ENCODE measurements around the gene POLR3F. TPM values are rescaled to one million over a fixed set of nuclear protein-coding genes. Genes with fewer than 3 reads are reported as not detected.

POLR3F gene
- total and polyA plus RNA-seq, 2 donors: 9.6 to 12.9 TPM

DNA sequence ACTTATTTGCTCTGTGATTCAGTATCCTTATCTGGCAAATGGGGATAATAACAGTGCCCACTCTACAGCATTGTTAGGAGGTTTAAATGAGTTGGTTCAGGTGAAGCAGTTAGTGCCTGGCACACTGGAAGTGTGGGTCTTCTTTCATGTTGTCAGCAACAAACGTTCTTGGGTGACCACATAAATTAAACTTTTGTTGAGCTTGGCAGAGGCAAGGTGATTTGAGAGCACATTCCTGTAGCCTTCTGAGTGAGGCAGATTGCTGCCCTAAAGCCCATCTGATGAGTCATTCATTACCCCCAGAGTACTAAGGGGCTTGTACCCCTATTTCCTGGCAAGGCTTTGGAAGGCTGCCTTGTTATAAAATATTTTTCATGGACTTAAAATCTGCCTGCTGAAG is 66.3 kb downstream of the POLR3F start:
- Histone ChIP-seq H3K27me3 (ENCODE audit: control insufficient read depth in 2 of 2, insufficient read depth in 1 of 2, low read length in 1 of 2) (no peaks in the 10 kb centered on the region), H3K9me3 (ENCODE audit: control insufficient read depth in 2 of 2, insufficient read depth in 1 of 2, low read length in 1 of 2) (no peaks in the 10 kb centered on the region), H3K27ac (ENCODE audit: low read depth in 1 of 2, low read length in 1 of 2) (no peak overlapping the region), H3K4me3 (ENCODE audit: low read length in 2 of 2) (no peak overlapping the region), H3K36me3 (ENCODE audit: control insufficient read depth in 2 of 2, insufficient read depth in 2 of 2, low read length in 1 of 2) (peaks cover 49 to 50% of the 10 kb centered on the region in 2 donors), H3K4me1 (ENCODE audit: control insufficient read depth in 2 of 2, insufficient read depth in 2 of 2, low read length in 2 of 2) (no peaks in the 10 kb centered on the region)
- WGBS: 47% methylated on average over 1 of the region's 1 CpG
- no peak for DNase-seq (ENCODE audit: low read depth in 6 of 9, low spot score in 9 of 9)

DNA sequence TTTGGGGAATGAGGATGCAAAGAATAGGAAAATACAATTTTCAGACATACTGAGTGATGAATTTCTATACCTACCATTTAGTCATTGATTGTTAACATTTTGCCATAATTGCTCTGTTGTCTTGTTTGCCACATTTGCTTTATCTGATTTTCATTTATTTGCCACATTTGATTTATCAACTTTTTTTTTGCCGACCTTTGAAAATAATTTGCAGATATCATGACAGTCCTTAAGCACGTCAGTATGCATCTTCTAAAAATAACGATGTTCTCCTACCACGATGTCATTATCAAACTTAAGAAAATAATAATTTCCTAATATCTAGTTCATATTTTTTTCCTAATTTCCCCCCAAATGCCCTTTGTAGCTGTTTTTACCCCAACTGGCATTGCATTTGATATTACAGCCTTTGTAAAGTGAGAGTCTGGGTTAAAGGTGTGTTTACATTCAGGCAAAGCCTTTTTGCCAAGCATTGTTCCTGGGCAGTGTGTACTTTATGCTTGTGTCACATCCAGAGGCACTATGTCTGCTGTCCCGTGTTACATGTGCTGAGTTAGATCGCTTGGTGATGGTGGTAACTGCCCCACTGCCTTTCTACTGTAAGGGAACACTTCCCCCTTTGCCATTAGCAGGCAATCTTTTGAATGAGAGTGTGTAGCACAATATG is 66.9 kb downstream of the POLR3F start:
- 88% methylated on average over 6 of the region's 6 CpGs for WGBS
- Histone ChIP-seq H3K27me3 (ENCODE audit: control insufficient read depth in 2 of 2, insufficient read depth in 1 of 2, low read length in 1 of 2) (no peaks in the 10 kb centered on the region), H3K4me3 (ENCODE audit: low read length in 2 of 2) (no peak overlapping the region), H3K27ac (ENCODE audit: low read depth in 1 of 2, low read length in 1 of 2) (no peak overlapping the region), H3K36me3 (ENCODE audit: control insufficient read depth in 2 of 2, insufficient read depth in 2 of 2, low read length in 1 of 2) (peaks cover 42 to 47% of the 10 kb centered on the region in 2 donors), H3K9me3 (ENCODE audit: control insufficient read depth in 2 of 2, insufficient read depth in 1 of 2, low read length in 1 of 2) (no peaks in the 10 kb centered on the region), H3K4me1 (ENCODE audit: control insufficient read depth in 2 of 2, insufficient read depth in 2 of 2, low read length in 2 of 2) (no peaks in the 10 kb centered on the region)
- DNase-seq (ENCODE audit: low read depth in 6 of 9, low spot score in 9 of 9): no peak

Other genes with a start within 250 kb of the POLR3F start
- 10.9 TPM for gene ZNF133, start 178.9 kb upstream of the POLR3F start, total RNA-seq
- gene ZNF133, start 178.9 kb upstream of the POLR3F start, polyA plus RNA-seq: 15.9 TPM
- gene DZANK1, start 360 bp upstream of the POLR3F start, total RNA-seq: 1.0 TPM
- gene DZANK1, start 360 bp upstream of the POLR3F start, polyA plus RNA-seq: 3.3 TPM
- gene RBBP9, start 29.8 kb downstream of the POLR3F start, total RNA-seq: 12.7 TPM
- 8.9 TPM for gene RBBP9, start 29.8 kb downstream of the POLR3F start, polyA plus RNA-seq
- 47.7 TPM for gene SEC23B, start 40.5 kb downstream of the POLR3F start, total RNA-seq
- 16.4 TPM for gene SEC23B, start 40.5 kb downstream of the POLR3F start, polyA plus RNA-seq
- gene SMIM26, start 100.0 kb downstream of the POLR3F start, total RNA-seq: 99.3 TPM
- 188 TPM for gene SMIM26, start 100.0 kb downstream of the POLR3F start, polyA plus RNA-seq
- 13.2 TPM for gene DTD1, start 120.7 kb downstream of the POLR3F start, total RNA-seq
- gene DTD1, start 120.7 kb downstream of the POLR3F start, polyA plus RNA-seq: 16.9 TPM